Lower leg skin (tissue), 3 donors: ENCODE data around the gene DEDD2.

Source experiments
- POLR2A ChIP-seq, 2 donors: fragments of 450-650 bp; IDR thresholded peaks; one replicate each; pipeline ENCODE4 v1.6.1; 2016 to 2017; ENCODE audit warnings: antibody characterized with exemption in 2 of 2, mild to moderate bottlenecking in 1 of 2, moderate library complexity in 1 of 2
- TF ChIP-seq, protein P1 (sequence below), 3 donors: fragments of 450-650 bp; IDR thresholded peaks; one replicate each; pipeline ENCODE4 v1.5.1; 2016; ENCODE audit warnings: antibody characterized with exemption in 3 of 3, mild to moderate bottlenecking in 3 of 3, moderate library complexity in 2 of 3

DNA sequence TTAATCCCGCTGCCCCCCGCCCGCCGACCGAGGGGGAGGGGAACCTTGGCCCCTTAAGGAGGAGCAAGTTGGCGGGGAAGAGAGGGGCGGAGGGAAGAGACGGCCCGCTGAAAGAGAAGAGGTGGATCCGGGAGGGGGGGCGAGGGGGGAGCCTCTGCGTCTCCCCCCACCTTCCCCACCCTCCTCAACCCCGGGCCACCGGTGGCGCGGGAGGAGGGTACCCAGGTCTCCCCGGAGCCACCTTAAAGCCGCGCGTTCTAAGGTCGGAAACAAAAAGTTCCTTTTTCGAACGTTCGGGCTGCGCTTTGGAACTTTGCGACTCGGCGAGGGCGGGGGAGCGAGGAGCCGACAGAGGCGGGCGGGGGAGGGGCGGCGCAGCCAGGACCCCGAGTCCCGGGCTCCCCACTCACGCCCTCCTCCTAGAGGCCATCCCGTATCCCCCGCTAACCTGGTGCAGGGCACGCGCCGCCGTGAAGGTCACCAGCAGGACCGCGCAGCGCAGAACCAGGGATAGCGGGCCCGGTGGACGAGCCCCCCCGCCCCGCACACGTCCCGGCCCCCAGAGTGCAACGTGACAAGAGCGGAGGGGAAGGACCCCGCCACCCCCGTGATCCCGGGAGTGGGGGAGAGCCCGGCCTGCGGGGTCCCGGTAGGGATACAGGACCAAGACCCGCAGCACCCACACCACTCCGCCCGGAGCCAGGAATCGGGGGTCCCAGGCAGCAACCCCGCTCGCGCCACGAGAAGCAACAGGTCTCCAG, 36.8 kb upstream of the DEDD2 start:
- TF ChIP-seq, protein P1, sequence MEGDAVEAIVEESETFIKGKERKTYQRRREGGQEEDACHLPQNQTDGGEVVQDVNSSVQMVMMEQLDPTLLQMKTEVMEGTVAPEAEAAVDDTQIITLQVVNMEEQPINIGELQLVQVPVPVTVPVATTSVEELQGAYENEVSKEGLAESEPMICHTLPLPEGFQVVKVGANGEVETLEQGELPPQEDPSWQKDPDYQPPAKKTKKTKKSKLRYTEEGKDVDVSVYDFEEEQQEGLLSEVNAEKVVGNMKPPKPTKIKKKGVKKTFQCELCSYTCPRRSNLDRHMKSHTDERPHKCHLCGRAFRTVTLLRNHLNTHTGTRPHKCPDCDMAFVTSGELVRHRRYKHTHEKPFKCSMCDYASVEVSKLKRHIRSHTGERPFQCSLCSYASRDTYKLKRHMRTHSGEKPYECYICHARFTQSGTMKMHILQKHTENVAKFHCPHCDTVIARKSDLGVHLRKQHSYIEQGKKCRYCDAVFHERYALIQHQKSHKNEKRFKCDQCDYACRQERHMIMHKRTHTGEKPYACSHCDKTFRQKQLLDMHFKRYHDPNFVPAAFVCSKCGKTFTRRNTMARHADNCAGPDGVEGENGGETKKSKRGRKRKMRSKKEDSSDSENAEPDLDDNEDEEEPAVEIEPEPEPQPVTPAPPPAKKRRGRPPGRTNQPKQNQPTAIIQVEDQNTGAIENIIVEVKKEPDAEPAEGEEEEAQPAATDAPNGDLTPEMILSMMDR (IDR thresholded peaks at IDR 0.05): no peak
- TF ChIP-seq POLR2A (IDR thresholded peaks at IDR 0.05): no peak
